KOPT-K1 (cell line): ENCODE measurements around the gene ERCC5.

Experiments used
- H3K27ac ChIP-seq: fragments of 200-600 bp; sonication (generic); 2 replicates; pipeline ENCODE4 v1.5.1; 2016; ENCODE audit warnings: antibody characterized with exemption, mild to moderate bottlenecking, low read depth, low read length; ENCODE audit not compliant: poor library complexity, severe bottlenecking
- H3K36me3 ChIP-seq: fragments of 200-600 bp; sonication (generic); 2 replicates; pipeline ENCODE4 v1.5.1; 2017; ENCODE audit warnings: antibody characterized with exemption, mild to moderate bottlenecking, low read length, moderate library complexity; ENCODE audit not compliant: insufficient read depth
- H3K9me3 ChIP-seq: fragments of 200-600 bp; sonication (generic); 2 replicates; pipeline ENCODE4 v1.5.1; 2017; ENCODE audit warnings: antibody characterized with exemption, low read length, mild to moderate bottlenecking; ENCODE audit not compliant: insufficient read depth, poor library complexity, severe bottlenecking

ERCC5 gene

GRCh38 chr13:102845630-102846260 lies at the start of gene ERCC5:
Gene ERCC5, plus strand, starts transcription at chr13:102846032. Its CDS starts 235 bp downstream, at chr13:102846267.
- peaks cover 9% of the 10 kb centered on the region for H3K36me3 ChIP-seq
- H3K27ac ChIP-seq, result peak within 1 kb of the TSS; percentile 90
- no peaks in the 10 kb centered on the region for H3K9me3 ChIP-seq

- no peaks in the 10 kb centered on the region for H3K36me3 ChIP-seq
- peak within 1 kb of the TSS; percentile 61 for H3K27ac ChIP-seq
- H3K9me3 ChIP-seq, result peaks cover 7% of the 10 kb centered on the region
Observed at GRCh38 chr13:102798581-102799425, 47.0 kb upstream of the ERCC5 start, which contains the start of the genes BIVM and POGLUT2. Gene BIVM, plus strand, starts transcription at chr13:102799119. Its CDS starts 8,149 bp downstream, at chr13:102807268. Gene POGLUT2, minus strand, starts transcription at chr13:102798976. Its CDS starts 306 bp downstream, at chr13:102798670.

GRCh38 chr13:102799426-102800144 lies 46.2 kb upstream of the ERCC5 start:
- H3K27ac ChIP-seq, result peak overlapping the region; percentile 61
- H3K36me3 ChIP-seq, result no peaks in the 10 kb centered on the region
- peaks cover 7% of the 10 kb centered on the region for H3K9me3 ChIP-seq

GRCh38 chr13:102800145-102801041 lies 45.4 kb upstream of the ERCC5 start:
- Histone ChIP-seq H3K36me3 (no peaks in the 10 kb centered on the region), H3K9me3 (peaks cover 7% of the 10 kb centered on the region), H3K27ac (peak overlapping the region; percentile 61)

DNA sequence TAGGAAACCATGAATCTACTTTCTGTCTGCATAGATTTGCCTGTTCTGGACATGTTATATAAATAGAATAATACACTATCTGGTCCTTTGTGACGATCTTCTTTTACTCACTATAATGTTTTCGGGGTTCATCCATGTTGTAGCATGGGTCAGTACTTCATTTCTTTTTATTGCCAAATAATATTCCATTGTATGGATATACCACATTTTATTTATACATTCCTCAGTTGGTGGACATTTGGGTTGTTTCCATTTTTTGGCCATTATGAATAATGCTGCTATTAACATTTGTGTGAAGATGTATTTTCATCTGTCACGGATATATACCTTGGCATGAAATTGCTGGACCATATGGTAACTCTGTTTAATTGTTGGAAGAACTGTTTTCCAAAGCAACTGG lies 40.2 kb upstream of the ERCC5 start:
- no peaks in the 10 kb centered on the region for H3K36me3 ChIP-seq
- H3K9me3 ChIP-seq, result no peaks in the 10 kb centered on the region
- no peak overlapping the region for H3K27ac ChIP-seq

GRCh38 chr13:102807699-102808098 lies 38.1 kb upstream of the ERCC5 start:
- Histone ChIP-seq H3K9me3 (peaks cover 9% of the 10 kb centered on the region), H3K36me3 (no peaks in the 10 kb centered on the region), H3K27ac (no peak overlapping the region)

DNA sequence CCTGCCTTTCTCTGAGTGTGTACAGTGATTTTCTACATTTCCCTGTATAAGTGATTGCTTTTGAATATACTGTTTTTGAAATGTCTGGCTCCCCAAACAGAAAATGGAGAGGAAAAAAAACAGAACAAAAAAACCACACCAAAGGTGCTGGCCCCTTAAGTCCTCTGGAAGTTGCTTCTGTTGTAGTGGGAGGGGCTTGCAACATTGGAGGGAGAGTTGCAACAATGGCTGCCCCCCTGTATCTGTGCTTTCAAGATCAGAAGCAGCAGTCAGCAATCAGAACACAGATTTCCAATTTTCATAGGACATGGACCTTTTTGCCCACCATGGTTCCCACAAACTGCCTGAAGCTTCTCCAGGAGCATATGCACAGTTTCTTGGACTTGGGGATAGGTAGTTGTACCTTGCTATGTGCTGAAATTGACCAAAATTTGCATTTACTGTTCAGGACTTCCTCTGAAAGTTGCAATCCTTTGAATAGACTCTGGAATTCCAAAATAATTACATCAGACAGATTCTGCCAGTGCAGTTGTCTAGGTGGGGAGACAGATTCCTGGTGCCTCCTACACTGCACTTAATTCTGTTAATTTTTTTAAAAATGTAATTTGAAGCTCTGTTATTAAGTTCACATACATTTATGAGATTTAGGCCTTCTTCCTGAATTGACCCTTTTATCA lies 33.1 kb upstream of the ERCC5 start:
- Histone ChIP-seq H3K9me3 (peaks cover 9% of the 10 kb centered on the region), H3K27ac (peak overlapping the region; percentile 45), H3K36me3 (no peaks in the 10 kb centered on the region)

DNA sequence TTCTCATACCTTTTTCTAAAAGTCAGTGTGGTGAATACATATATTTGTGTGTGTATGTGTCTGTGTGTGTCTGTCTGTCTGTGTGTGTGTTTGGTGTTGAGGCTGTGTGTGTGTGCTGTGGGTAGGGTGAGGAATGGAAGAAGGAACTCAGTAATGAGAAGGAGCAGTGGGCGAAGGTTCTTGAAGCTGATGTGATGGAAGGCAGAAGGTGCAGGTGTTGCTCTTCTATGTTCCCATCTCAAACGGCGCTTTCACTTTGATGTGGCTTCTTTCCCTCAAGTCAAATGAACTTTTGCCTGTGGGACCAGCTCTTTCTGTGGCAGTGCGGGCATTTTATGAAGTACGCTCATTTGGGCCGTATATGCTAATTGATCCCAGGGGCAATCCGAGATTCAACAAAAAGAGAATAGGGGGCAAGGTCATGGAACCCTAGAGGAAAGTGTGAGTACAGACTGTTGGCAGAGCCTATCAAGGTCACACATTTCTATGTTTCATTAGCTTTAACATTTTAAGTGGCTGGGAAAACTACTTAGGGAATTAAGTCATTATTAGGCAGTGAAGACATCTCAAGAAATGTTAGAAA lies 31.7 kb upstream of the ERCC5 start:
- H3K9me3 ChIP-seq, result peaks cover 9% of the 10 kb centered on the region
- peak overlapping the region; percentile 45 for H3K27ac ChIP-seq
- no peaks in the 10 kb centered on the region for H3K36me3 ChIP-seq

GRCh38 chr13:102814793-102815192 lies 31.0 kb upstream of the ERCC5 start:
- Histone ChIP-seq H3K36me3 (no peaks in the 10 kb centered on the region), H3K9me3 (peaks cover 9% of the 10 kb centered on the region), H3K27ac (no peak overlapping the region)

GRCh38 chr13:102815788-102816187 lies 30.0 kb upstream of the ERCC5 start:
- peaks cover 9% of the 10 kb centered on the region for H3K9me3 ChIP-seq
- no peak overlapping the region for H3K27ac ChIP-seq
- H3K36me3 ChIP-seq, result no peaks in the 10 kb centered on the region

- no peaks in the 10 kb centered on the region for H3K36me3 ChIP-seq
- no peak overlapping the region for H3K27ac ChIP-seq
- H3K9me3 ChIP-seq, result peaks cover 2% of the 10 kb centered on the region
Observed at GRCh38 chr13:102816708-102817107, 29.1 kb upstream of the ERCC5 start.

DNA sequence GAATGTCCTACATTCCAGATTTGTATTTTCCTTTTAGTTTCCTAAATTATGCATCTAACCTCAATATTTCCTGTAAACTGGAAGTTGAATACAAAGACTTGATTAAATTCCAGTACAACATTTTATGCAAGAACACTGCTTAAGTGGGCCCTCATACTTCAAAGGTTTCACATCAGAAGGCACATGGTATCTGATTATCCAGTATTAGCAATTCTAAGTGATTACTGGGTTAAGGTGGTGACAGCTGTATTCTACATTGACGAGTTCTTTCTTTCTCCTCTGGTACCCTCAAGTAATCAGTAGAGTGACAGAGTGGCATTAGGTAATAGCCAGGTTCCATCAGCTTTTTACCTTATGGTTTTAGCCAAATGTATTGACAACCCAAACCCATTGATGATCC lies 28.6 kb upstream of the ERCC5 start:
- Histone ChIP-seq H3K36me3 (peaks cover 5% of the 10 kb centered on the region), H3K27ac (no peak overlapping the region), H3K9me3 (no peaks in the 10 kb centered on the region)

DNA sequence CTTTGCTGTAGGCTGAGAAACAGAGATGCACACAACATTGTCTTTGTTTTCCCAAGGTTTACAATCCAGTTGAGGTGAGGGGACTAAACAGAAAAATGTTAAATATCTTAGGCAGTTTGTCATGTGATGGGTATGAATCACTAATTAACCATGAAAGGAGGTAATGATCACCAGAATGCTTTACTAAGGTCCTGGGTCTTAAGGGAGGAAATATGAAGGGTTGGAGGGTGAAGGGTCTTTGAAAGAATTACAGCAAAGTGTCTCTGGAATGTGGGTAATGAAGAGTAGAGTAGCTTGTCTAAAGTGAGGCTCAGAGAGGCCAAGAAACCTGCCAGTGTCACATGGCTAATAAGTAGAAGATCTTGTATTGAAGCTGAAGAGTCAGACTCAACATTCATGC lies 27.9 kb upstream of the ERCC5 start:
- Histone ChIP-seq H3K9me3 (peaks cover 2% of the 10 kb centered on the region), H3K27ac (no peak overlapping the region), H3K36me3 (peaks cover 7% of the 10 kb centered on the region)
